ENCODE measurements around the gene C11orf16.
A peak's percentile ranks its signal among the peaks of the same experiment; 100 is the strongest.
"Not testable (repeated sequence)": the region's sequence is repeated elsewhere in the genome, so short reads cannot be mapped to it uniquely, and the experiment has no call there.

The C11orf16 gene

DNA sequence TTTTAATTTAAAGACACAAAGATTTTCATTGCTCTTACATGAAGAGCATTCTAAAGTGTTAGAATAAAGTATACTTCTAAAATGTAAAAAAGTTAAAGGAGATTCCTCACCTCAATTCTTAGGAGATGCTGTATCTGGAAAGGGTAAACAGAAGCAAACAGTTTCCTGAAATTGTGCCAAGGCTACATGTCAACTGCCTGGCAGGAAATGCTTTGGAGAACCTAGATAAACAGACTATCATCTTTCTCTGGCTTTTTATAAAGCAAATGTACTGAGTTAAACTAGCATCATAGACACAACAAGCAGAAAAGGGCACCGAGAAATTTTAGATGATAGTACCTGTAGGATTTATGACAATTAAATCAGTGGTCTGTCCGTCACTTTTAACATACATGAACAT, 46.4 kb downstream of the C11orf16 start:
- Histone ChIP-seq H3K79me2 (ENCODE audit: control insufficient read depth, low read length) (no peaks in the 10 kb centered on the region), H3K4me1 (ENCODE audit: control insufficient read depth, low read length) (no peaks in the 10 kb centered on the region), H3K4me3 (ENCODE audit: low read length) (no peak overlapping the region), H3K4me2 (ENCODE audit: low read length) (no peak overlapping the region), H4K20me1 (ENCODE audit: control insufficient read depth, insufficient read depth, low read depth, low read length) (no peaks in the 10 kb centered on the region), H3K9me2 (replicated peaks; ENCODE audit: control insufficient read depth, low read length) (no peaks in the 10 kb centered on the region), H3F3A (ENCODE audit: control insufficient read depth, insufficient read depth) (no peaks in the 10 kb centered on the region), H3K27ac (ENCODE audit: low read depth, low read length) (no peak overlapping the region), H3K27me3 (ENCODE audit: control insufficient read depth, low read length) (peaks cover 9% of the 10 kb centered on the region), H3K9me3 (ENCODE audit: control insufficient read depth, insufficient read depth, low read length) (no peaks in the 10 kb centered on the region), H3K36me3 (ENCODE audit: control insufficient read depth, low read length) (no peaks in the 10 kb centered on the region)
- TF ChIP-seq, protein P1, sequence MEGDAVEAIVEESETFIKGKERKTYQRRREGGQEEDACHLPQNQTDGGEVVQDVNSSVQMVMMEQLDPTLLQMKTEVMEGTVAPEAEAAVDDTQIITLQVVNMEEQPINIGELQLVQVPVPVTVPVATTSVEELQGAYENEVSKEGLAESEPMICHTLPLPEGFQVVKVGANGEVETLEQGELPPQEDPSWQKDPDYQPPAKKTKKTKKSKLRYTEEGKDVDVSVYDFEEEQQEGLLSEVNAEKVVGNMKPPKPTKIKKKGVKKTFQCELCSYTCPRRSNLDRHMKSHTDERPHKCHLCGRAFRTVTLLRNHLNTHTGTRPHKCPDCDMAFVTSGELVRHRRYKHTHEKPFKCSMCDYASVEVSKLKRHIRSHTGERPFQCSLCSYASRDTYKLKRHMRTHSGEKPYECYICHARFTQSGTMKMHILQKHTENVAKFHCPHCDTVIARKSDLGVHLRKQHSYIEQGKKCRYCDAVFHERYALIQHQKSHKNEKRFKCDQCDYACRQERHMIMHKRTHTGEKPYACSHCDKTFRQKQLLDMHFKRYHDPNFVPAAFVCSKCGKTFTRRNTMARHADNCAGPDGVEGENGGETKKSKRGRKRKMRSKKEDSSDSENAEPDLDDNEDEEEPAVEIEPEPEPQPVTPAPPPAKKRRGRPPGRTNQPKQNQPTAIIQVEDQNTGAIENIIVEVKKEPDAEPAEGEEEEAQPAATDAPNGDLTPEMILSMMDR (IDR thresholded peaks at IDR 0.05; ENCODE audit: low read depth, low read length, poor library complexity, severe bottlenecking): no peak
- no peak for TF ChIP-seq EZH2phosphoT487 (IDR thresholded peaks at IDR 0.05; ENCODE audit: borderline replicate concordance, low read length)

DNA sequence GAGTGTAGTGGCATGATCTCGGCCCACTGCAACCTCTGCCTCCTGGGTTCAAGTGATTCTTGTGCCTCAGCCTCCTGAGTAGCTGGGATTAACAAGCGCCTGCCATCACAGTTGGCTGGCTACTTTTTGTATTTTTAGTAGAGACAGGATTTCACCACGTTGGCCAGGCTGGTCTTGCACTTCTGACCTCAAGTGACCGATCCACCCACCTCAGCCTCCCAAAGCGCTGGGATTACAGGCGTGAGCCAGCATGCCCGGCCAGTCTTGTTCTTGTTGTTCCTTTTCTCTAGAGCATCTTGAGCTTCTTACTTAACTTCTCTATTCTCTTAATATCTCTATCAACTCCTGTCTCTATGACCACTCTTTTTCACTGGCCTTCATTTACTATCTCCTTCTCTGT, 51.2 kb downstream of the C11orf16 start:
- not testable (repeated sequence) for H3K36me3 ChIP-seq (ENCODE audit: control insufficient read depth, low read length); H3K4me1 ChIP-seq (ENCODE audit: control insufficient read depth, low read length); H3K4me2 ChIP-seq (ENCODE audit: low read length); H3K4me3 ChIP-seq (ENCODE audit: low read length); H3K27ac ChIP-seq (ENCODE audit: low read depth, low read length); H3F3A ChIP-seq (ENCODE audit: control insufficient read depth, insufficient read depth); H3K27me3 ChIP-seq (ENCODE audit: control insufficient read depth, low read length); H4K20me1 ChIP-seq (ENCODE audit: control insufficient read depth, insufficient read depth, low read depth, low read length); H3K9me2 ChIP-seq (replicated peaks; ENCODE audit: control insufficient read depth, low read length); H3K79me2 ChIP-seq (ENCODE audit: control insufficient read depth, low read length); H3K9me3 ChIP-seq (ENCODE audit: control insufficient read depth, insufficient read depth, low read length)

DNA sequence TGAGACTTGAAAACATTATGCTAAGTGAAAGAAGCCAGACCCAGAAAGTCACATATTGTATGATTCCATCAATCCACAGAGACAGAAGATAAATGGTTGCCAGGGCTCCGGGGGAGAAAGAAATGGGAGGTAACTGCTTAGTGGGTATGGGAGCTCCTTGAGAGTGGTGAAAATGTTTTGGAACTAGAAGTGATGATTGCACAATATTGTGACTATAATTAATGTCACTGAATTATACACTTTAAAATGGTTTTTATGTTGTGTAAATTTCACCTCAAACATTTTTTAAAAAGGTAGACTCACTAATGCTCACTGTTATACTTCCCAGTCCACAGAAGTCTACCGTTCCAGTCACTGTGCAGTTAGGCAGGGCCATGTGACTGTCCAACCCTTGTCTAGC, 54.0 kb downstream of the C11orf16 start:
- Histone ChIP-seq H3K27ac (ENCODE audit: low read depth, low read length) (no peak overlapping the region), H3K27me3 (ENCODE audit: control insufficient read depth, low read length) (peaks cover 14% of the 10 kb centered on the region), H3K4me1 (ENCODE audit: control insufficient read depth, low read length) (peaks cover 8% of the 10 kb centered on the region), H3K79me2 (ENCODE audit: control insufficient read depth, low read length) (no peaks in the 10 kb centered on the region), H3K9me3 (ENCODE audit: control insufficient read depth, insufficient read depth, low read length) (no peaks in the 10 kb centered on the region), H3K4me2 (ENCODE audit: low read length) (no peak overlapping the region), H4K20me1 (ENCODE audit: control insufficient read depth, insufficient read depth, low read depth, low read length) (no peaks in the 10 kb centered on the region), H3K9me2 (replicated peaks; ENCODE audit: control insufficient read depth, low read length) (no peaks in the 10 kb centered on the region), H3F3A (ENCODE audit: control insufficient read depth, insufficient read depth) (no peaks in the 10 kb centered on the region), H3K4me3 (ENCODE audit: low read length) (no peak overlapping the region), H3K36me3 (ENCODE audit: control insufficient read depth, low read length) (no peaks in the 10 kb centered on the region)
- TF ChIP-seq, protein P1 (IDR thresholded peaks at IDR 0.05; ENCODE audit: low read depth, low read length, poor library complexity, severe bottlenecking): no peak
- TF ChIP-seq EZH2phosphoT487 (IDR thresholded peaks at IDR 0.05; ENCODE audit: borderline replicate concordance, low read length): no peak

DNA sequence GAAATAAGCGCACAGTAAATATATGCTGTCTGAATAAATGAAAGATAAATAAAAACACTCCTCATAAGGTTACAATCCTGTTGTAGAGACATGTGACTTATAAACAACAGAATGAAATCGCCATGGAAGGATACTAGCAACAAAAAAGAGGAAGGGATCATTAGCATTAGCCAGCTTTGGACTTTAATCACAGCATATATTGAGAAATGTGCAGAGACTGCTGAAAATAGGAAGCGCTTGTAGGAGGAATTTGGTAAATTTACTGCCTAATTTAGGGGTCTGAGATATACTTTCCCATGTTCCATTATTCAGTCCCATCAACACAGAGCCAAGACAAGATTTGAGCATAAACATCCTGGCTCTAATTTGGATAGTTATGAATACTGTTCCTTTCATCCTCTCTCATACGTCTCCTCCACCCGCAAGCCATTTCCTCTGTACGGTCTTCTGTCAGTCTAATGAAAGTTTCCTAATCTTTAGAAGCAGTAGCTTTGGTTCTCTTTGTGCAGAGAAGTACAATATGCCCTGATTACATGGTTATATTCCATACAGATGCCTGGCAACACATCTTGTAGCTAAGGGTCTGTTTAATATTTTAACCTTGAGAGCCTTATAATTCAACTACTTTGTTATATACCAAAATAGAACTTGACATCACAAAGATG, 58.9 kb downstream of the C11orf16 start:
- H3K9me3 ChIP-seq (ENCODE audit: control insufficient read depth, insufficient read depth, low read length): no peaks in the 10 kb centered on the region
- H4K20me1 ChIP-seq (ENCODE audit: control insufficient read depth, insufficient read depth, low read depth, low read length): no peaks in the 10 kb centered on the region
- H3K36me3 ChIP-seq (ENCODE audit: control insufficient read depth, low read length): no peaks in the 10 kb centered on the region
- no peak overlapping the region for H3K27ac ChIP-seq (ENCODE audit: low read depth, low read length)
- H3K79me2 ChIP-seq (ENCODE audit: control insufficient read depth, low read length): no peaks in the 10 kb centered on the region
- peak overlapping the region; percentile 46 for H3K4me2 ChIP-seq (ENCODE audit: low read length)
- H3F3A ChIP-seq (ENCODE audit: control insufficient read depth, insufficient read depth): no peaks in the 10 kb centered on the region
- no peak for TF ChIP-seq EZH2phosphoT487 (IDR thresholded peaks at IDR 0.05; ENCODE audit: borderline replicate concordance, low read length)
- TF ChIP-seq, protein P1 (IDR thresholded peaks at IDR 0.05; ENCODE audit: low read depth, low read length, poor library complexity, severe bottlenecking): no peak
- no peaks in the 10 kb centered on the region for H3K9me2 ChIP-seq (replicated peaks; ENCODE audit: control insufficient read depth, low read length)
- peak overlapping the region; percentile 3; the same call in 1 of the 2 replicates for H3K4me3 ChIP-seq (ENCODE audit: low read length)
- H3K4me1 ChIP-seq (ENCODE audit: control insufficient read depth, low read length): peaks cover 10% of the 10 kb centered on the region
- H3K27me3 ChIP-seq (ENCODE audit: control insufficient read depth, low read length): peaks cover 35% of the 10 kb centered on the region
